Osteoblast (primary cell): Measurements from ENCODE around the gene ZSCAN23. TPM values are rescaled to one million over a fixed set of nuclear protein-coding genes. Genes with fewer than 3 reads are reported as not detected.

Experiments used
- DNase-seq: peaks from one replicate; pipeline ENCODE4 v3.0.0; 2011; ENCODE audit warnings: low spot score, mixed read lengths; ENCODE audit not compliant: insufficient read length; ENCODE audit errors: missing footprints
- H2AFZ ChIP-seq: 2 replicates; pipeline ENCODE4 v1.6.0; 2011; ENCODE audit warnings: mild to moderate bottlenecking, low read length
- H3K27ac ChIP-seq: 2 replicates; pipeline ENCODE4 v1.5.1; 2011; ENCODE audit warnings: mild to moderate bottlenecking, low read depth, low read length, moderate library complexity
- H3K27me3 ChIP-seq: 2 replicates; pipeline ENCODE4 v1.6.0; 2012; ENCODE audit warnings: mild to moderate bottlenecking, control low read depth, inconsistent platforms, low read length, moderate library complexity; ENCODE audit not compliant: insufficient read depth
- H3K36me3 ChIP-seq: 2 replicates; pipeline ENCODE4 v1.5.1; 2011; ENCODE audit warnings: mild to moderate bottlenecking, low read length, control low read depth, moderate library complexity; ENCODE audit not compliant: insufficient read depth
- H3K4me1 ChIP-seq: 2 replicates; pipeline ENCODE4 v1.5.1; 2011; ENCODE audit warnings: mild to moderate bottlenecking, low read length, control low read depth, moderate library complexity; ENCODE audit not compliant: insufficient read depth
- H3K4me2 ChIP-seq: 2 replicates; pipeline ENCODE4 v1.6.0; 2011; ENCODE audit warnings: mild to moderate bottlenecking, low read length; ENCODE audit not compliant: insufficient read depth
- H3K4me3 ChIP-seq: fragments of 200-600 bp; sonication (generic); 3 replicates; pipeline ENCODE4 v1.5.1; 2012; ENCODE audit warnings: mild to moderate bottlenecking, low read length, inconsistent platforms; ENCODE audit not compliant: insufficient read depth
- H3K79me2 ChIP-seq: 2 replicates; pipeline ENCODE4 v1.6.0; 2012; ENCODE audit warnings: mild to moderate bottlenecking, low read length, control low read depth, inconsistent platforms; ENCODE audit not compliant: insufficient read depth
- H3K9me3 ChIP-seq: 2 replicates; pipeline ENCODE4 v1.5.1; 2011; ENCODE audit warnings: low read depth, low read length, control low read depth
- H4K20me1 ChIP-seq: 2 replicates; pipeline ENCODE4 v1.6.0; 2012; ENCODE audit warnings: mild to moderate bottlenecking, low read length, control low read depth; ENCODE audit not compliant: insufficient read depth
- CTCF ChIP-seq: IDR thresholded peaks from 2 replicates; pipeline ENCODE4 v1.5.1; 2011; ENCODE audit warnings: mild to moderate bottlenecking, low read depth, low read length, moderate library complexity; ENCODE audit errors: extremely low read depth
- total RNA-seq: library from RNA; depleted of rRNA; stranded (reverse); fragments of >200 nt; gene quantifications from 2 replicates; pipeline ENCODE4 v1.2.3, GENCODE V29; 2012

Gene ZSCAN23
- total RNA-seq, 1 donor, result 6.9 TPM

DNA sequence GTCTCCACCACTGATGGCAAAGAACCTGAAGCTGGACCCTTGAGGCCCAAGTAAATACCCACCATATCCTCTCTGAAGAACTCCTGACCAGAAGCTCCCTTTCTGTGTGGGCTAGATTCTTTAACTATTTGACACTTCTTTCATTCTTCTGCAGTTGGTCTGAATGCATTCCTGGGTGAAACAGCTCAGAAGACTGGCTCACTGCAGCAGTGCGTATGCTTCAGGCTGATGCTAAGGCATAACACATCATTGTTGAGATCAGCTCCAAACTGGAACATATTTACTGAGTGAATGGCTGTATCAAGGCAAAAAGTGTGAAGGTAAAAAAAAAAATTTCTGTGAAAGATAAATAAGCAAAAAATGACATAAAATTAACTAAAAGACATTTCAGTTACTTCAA is 19.7 kb downstream of the ZSCAN23 start:
- Histone ChIP-seq H3K4me3 (no peak overlapping the region), H4K20me1 (no peaks in the 10 kb centered on the region), H3K4me1 (no peaks in the 10 kb centered on the region), H3K79me2 (no peaks in the 10 kb centered on the region), H3K4me2 (no peak overlapping the region), H3K36me3 (no peaks in the 10 kb centered on the region), H3K27me3 (no peaks in the 10 kb centered on the region), H3K27ac (no peak overlapping the region), H2AFZ (no peak overlapping the region), H3K9me3 (no peaks in the 10 kb centered on the region)
- no peak for TF ChIP-seq CTCF
- peak; percentile 60 for DNase-seq

DNA sequence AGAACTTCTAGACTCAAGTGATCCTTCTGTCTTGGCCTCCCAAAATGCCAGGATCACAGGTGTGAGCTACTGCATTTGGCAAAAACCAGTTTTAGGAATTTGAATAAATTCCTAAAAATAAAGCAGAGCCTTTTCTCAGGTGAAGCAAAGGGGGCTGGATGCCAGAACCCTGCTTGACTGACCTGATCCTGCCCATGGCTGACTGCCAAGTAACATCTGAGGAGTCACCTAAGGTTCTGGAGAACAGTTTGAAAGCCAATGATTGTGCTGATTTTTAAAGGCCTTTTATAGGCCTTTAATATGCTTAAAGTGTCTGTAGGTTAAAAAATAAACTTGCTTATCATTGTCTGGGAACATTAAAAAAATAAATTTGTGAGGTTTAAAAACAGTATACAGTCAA is 29.6 kb downstream of the ZSCAN23 start:
- Histone ChIP-seq H3K4me2 (no peak overlapping the region), H3K27ac (no peak overlapping the region), H2AFZ (no peak overlapping the region), H4K20me1 (no peaks in the 10 kb centered on the region), H3K4me1 (no peaks in the 10 kb centered on the region), H3K4me3 (no peak overlapping the region), H3K27me3 (no peaks in the 10 kb centered on the region), H3K9me3 (no peaks in the 10 kb centered on the region), H3K36me3 (no peaks in the 10 kb centered on the region), H3K79me2 (no peaks in the 10 kb centered on the region)
- no peak for DNase-seq
- TF ChIP-seq CTCF, result no peak

DNA sequence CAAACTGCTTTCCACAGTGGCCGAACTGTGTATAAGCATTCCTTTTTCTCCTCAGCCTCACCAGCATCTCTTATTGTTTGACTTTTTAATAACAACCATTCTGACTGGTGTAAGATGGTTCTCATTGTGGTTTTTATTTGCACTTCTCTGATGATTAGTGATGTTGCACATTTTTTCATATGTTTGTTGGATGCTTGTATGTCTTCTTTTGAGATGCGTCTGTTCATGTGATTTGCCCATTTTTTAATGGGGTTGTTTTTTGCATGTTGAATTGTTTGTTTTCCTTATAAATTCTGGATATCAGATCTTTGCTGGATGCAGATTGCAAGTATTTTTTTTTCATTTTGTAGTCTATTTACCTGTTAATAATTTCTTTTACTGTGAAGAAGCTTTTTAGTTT is 32.5 kb downstream of the ZSCAN23 start:
- TF ChIP-seq CTCF, result no peak
- Histone ChIP-seq H3K4me2 (no peak overlapping the region), H3K36me3 (no peaks in the 10 kb centered on the region), H3K27ac (no peak overlapping the region), H3K27me3 (no peaks in the 10 kb centered on the region), H3K4me3 (no peak overlapping the region), H4K20me1 (no peaks in the 10 kb centered on the region), H3K79me2 (no peaks in the 10 kb centered on the region), H3K4me1 (no peaks in the 10 kb centered on the region), H2AFZ (no peak overlapping the region), H3K9me3 (no peaks in the 10 kb centered on the region)
- no peak for DNase-seq

DNA sequence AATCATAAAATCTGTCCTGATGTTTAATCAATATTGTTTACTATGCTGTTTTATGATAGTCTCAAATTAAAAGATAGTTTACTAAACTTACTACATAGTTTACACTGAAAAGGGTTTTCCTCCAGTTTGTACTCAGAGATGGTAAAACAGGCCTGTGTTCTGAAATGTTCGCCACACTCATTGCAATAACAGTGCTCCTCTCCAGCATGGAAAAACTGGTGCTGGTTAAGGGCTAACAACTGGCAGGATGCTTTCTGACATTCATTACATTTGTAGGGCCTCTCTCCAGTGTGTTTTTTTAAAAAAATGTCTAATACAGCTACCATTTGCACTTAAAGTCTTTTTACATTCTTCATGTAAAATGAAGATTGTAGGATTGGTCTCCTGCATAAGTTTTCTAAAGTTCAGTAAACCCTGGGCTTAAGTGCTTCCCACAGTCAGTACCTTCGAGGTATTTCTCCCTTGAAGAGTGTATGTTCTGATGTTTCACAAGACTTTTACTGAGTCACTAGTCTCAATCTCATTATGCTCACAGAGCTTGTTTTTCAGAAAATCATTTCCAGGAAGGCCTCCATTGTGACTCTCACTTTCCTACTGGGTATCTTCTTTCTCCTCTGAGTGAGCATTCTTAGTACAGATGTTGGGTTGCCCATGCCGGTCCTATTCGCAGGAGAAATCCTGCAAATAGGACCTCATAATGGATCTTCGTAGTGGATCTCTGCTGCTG is 35.1 kb downstream of the ZSCAN23 start:
- Histone ChIP-seq H3K36me3 (no peaks in the 10 kb centered on the region), H3K4me2 (no peak overlapping the region), H3K4me1 (no peaks in the 10 kb centered on the region), H2AFZ (no peak overlapping the region), H3K27ac (no peak overlapping the region), H3K9me3 (no peaks in the 10 kb centered on the region), H3K79me2 (no peaks in the 10 kb centered on the region), H4K20me1 (no peaks in the 10 kb centered on the region), H3K4me3 (no peak overlapping the region), H3K27me3 (no peaks in the 10 kb centered on the region)
- DNase-seq, result no peak
- TF ChIP-seq CTCF, result no peak
